NOMO-1 treated with dmso at 0.1 percent for 144 hours (cell line): ENCODE data around the gene SCFD2.
"Not testable (repeated sequence)": the region's sequence is repeated elsewhere in the genome, so short reads cannot be mapped to it uniquely, and the experiment has no call there.

Experiments
- DNase-seq: peaks from one replicate; lab custom pipeline; 2025; ENCODE audit not compliant: unreplicated experiment; lab: John Stamatoyannopoulos, UW

Gene SCFD2

GRCh38 chr4:53365486-53366300, at the start of gene SCFD2:
Gene SCFD2 (minus strand): TSS chr4:53366061.
- DNase-seq = peak; percentile 94

GRCh38 chr4:53409479-53409878, 43.6 kb upstream of the SCFD2 start:
- DNase-seq = not testable (repeated sequence)

DNA sequence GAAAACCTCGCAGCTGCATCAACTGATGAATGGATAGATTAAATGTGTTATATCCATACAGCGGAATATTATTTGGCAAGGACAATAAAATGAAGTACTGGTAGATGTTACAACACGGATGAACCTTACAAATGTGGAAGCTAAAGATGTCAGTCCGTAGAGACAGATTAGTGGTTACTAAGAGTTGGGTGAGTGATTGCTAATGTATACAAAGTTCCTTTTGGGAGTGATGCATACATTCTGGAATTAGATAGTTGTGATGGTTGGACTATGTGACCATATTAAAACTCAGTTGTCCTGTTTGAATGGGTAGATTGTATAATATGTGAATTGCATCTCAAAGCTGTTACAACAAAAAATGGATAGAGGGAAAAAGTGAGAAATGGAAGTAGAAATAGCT, 14.4 kb upstream of the SCFD2 start:
- no peak for DNase-seq

DNA sequence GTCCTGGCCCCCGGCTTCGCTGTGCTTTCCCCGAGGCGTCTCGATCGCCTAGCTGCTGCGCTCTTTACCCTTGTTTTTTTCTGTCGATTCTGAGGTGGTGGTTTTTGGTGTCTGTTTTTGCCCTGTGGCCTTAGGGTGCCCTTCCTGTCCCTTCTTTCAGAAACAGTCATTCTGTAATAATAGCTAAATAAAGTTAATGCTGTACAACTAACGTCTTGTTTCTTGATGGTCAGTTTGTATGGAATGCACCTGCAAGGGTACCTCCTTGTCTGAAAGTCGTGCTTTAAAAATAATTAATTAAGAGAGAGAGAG, 12.3 kb upstream of the SCFD2 start:
- no peak for DNase-seq

- peak; percentile 77 for DNase-seq
Measured at GRCh38 chr4:53377319-53378170, 11.7 kb upstream of the SCFD2 start, which contains the start of gene FIP1L1. Gene FIP1L1 (plus strand): TSS chr4:53377641. CDS start chr4:53377839, 198 bp downstream.

- no peak for DNase-seq
Measured at GRCh38 chr4:53376900-53377299, 11.0 kb upstream of the SCFD2 start.

DNA sequence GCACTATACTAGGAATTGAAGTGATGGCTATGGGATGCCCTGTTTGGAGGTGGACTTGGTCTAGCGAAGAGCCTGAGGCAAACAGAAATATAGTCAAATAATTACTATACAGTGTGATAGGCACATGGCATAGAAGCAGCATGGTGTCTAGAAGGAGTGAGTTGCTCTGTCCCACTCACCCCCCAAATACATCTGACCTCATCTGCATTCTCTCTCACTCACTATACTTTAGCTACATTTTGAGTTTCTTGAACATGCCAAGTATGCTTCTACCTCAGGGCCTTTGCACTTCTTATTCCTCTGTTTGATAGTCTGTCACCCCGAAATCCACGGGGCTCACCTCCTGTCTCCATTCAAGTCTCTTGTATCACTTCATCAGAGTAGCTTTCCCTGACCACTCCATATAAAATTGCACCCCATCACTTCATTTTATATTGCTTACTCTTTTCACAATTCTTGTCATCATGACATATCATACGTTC, 9.0 kb upstream of the SCFD2 start:
- no peak for DNase-seq

GRCh38 chr4:53371843-53372521, 6.1 kb upstream of the SCFD2 start:
- DNase-seq = no peak

DNA sequence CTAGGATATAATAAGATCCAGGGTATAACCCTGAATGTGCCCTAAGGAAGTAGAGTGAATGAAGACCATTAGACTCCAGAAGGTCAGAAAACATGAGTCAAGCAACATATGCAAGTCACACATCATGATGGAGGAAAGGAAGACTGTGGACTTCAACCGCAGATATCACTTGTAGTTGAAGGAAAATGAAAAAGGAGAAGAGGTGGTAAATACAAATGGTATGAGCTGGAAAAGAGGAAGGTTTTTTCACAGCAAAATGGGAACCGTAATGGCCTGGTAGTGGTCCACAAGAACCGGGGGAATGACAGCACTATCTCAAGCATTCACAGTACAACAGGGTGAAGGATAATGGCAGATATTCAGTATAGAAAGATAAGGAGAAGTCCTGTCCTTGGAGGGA, 5.2 kb upstream of the SCFD2 start:
- no peak for DNase-seq

- DNase-seq = no peak
Measured at GRCh38 chr4:53367721-53368120, 1.9 kb upstream of the SCFD2 start.

GRCh38 chr4:53366301-53366716, 448 bp upstream of the SCFD2 start:
- DNase-seq = no peak

DNA sequence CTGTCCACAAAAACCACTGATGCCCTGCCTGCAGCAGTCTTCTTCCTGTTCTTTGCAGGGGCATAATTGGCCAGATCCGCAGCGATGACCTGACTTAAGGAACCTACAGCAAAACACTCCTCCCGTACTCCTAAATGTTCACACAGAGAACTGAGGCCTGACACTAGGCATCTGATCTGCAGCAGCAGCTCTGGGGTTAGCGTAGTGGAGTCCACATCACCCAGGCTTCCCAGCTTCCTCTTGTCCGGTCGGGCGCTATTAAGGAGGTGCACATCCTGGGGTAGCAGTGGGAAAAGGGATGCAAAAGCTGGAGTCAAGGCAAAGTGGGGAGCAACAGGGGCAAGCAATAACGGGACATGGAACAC, 758 bp downstream of the SCFD2 start:
- peak; percentile 24 for DNase-seq

DNA sequence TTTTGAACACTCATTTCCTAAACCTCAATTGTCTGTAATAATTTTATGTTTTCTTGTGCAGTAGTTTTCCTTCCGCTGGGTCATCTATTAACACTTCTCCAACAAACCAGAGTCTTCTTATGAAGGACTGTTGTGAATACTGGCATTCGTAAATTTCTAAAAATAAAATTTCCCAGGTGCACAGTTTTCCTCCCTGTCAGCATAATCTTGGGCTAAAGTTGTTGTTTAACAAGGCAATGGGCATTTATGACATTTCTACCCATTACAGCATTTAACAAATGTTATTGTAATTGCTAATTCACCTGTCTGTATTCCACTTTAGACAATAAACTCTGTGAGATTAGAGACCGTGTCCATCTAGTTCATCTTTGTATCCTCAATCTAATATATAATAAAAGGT, 1.2 kb downstream of the SCFD2 start:
- DNase-seq = no peak

- no peak for DNase-seq
Measured at GRCh38 chr4:53362093-53362492, 3.8 kb downstream of the SCFD2 start.

DNA sequence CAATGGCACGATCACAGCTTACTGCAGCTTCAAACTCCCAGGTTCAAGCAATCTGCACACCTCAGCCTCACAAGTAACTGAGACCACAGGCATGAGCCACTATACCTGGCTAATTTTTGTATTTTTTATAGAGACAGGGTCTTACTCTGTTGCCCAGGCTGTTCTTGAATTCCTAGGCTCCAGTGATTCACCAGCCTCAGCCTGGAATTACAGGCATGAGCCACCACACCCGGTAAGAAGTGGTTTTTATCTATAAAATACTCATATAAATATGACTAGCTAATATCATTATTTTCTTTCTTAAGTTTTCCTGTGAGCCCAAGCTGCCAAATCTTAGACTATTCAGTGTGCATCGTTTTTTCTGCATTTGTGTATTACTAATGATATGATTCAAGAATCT, 4.4 kb downstream of the SCFD2 start:
- no peak for DNase-seq

GRCh38 chr4:53355930-53356521, 9.8 kb downstream of the SCFD2 start:
- DNase-seq = no peak

GRCh38 chr4:53354012-53354722, 11.7 kb downstream of the SCFD2 start:
- DNase-seq = no peak

GRCh38 chr4:53349091-53349491, 16.8 kb downstream of the SCFD2 start:
- DNase-seq = no peak

DNA sequence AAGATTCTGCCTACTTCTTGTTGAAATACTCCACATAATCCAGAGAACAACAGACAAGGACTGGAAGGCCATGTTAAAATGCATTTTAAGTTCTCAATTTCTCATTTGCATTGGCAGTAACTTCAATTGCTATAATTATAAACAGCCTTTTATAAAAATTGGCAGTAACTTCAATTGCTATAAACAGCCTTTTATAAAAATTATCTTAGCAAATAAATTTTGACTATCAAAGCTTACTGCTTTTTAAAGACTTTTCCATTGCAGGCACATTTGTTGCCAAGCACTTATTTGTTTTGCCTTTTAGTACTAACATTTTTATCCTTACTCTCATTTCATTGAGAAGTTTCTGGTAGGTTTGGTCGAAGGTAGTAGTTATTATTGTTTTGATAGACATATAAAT, 17.8 kb downstream of the SCFD2 start:
- no peak for DNase-seq
